ENCODE results near the gene BFSP1.

DNA sequence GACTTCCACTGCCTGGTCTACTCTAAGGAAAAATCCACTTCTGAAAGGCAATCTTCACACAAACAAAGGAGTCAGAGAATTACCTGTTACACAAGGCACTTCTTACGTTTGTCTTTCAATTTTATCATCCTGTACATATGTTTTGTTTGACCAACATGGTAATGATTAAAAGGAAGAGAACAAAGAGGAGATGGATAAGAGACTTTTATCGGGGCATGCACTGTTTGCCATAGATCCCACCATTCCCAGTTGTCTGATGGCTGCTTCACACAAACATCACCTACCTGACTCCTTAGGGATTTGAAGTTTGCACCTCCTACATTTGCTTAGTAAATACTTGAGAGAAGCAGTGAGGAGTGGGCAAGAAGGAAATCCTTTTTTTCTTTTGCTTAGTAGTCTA lies 87.1 kb downstream of the BFSP1 start:
- TF ChIP-seq, protein P1, sequence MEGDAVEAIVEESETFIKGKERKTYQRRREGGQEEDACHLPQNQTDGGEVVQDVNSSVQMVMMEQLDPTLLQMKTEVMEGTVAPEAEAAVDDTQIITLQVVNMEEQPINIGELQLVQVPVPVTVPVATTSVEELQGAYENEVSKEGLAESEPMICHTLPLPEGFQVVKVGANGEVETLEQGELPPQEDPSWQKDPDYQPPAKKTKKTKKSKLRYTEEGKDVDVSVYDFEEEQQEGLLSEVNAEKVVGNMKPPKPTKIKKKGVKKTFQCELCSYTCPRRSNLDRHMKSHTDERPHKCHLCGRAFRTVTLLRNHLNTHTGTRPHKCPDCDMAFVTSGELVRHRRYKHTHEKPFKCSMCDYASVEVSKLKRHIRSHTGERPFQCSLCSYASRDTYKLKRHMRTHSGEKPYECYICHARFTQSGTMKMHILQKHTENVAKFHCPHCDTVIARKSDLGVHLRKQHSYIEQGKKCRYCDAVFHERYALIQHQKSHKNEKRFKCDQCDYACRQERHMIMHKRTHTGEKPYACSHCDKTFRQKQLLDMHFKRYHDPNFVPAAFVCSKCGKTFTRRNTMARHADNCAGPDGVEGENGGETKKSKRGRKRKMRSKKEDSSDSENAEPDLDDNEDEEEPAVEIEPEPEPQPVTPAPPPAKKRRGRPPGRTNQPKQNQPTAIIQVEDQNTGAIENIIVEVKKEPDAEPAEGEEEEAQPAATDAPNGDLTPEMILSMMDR (IDR thresholded peaks at IDR 0.05; ENCODE audit: insufficient read depth, low read length), result no peak
- TF ChIP-seq POLR2AphosphoS5 (IDR thresholded peaks at IDR 0.05; ENCODE audit: low read depth), result no peak
- TF ChIP-seq, protein P2, sequence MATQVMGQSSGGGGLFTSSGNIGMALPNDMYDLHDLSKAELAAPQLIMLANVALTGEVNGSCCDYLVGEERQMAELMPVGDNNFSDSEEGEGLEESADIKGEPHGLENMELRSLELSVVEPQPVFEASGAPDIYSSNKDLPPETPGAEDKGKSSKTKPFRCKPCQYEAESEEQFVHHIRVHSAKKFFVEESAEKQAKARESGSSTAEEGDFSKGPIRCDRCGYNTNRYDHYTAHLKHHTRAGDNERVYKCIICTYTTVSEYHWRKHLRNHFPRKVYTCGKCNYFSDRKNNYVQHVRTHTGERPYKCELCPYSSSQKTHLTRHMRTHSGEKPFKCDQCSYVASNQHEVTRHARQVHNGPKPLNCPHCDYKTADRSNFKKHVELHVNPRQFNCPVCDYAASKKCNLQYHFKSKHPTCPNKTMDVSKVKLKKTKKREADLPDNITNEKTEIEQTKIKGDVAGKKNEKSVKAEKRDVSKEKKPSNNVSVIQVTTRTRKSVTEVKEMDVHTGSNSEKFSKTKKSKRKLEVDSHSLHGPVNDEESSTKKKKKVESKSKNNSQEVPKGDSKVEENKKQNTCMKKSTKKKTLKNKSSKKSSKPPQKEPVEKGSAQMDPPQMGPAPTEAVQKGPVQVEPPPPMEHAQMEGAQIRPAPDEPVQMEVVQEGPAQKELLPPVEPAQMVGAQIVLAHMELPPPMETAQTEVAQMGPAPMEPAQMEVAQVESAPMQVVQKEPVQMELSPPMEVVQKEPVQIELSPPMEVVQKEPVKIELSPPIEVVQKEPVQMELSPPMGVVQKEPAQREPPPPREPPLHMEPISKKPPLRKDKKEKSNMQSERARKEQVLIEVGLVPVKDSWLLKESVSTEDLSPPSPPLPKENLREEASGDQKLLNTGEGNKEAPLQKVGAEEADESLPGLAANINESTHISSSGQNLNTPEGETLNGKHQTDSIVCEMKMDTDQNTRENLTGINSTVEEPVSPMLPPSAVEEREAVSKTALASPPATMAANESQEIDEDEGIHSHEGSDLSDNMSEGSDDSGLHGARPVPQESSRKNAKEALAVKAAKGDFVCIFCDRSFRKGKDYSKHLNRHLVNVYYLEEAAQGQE (IDR thresholded peaks at IDR 0.05; ENCODE audit: insufficient replicate concordance, low read depth), result no peak
- no peak for TF ChIP-seq GABPA (IDR thresholded peaks at IDR 0.05; ENCODE audit: low read depth)

All from HL-60 (cell line).